Testis (tissue), 2 donors: ENCODE results near the gene AFAP1L2.
"Not testable (repeated sequence)": the region's sequence is repeated elsewhere in the genome, so short reads cannot be mapped to it uniquely, and the experiment has no call there.

Source experiments
- CTCF ChIP-seq, 3 experiments: fragments of 450-650 bp in 2 of 3; fragments of 200-600 bp in 1 of 3; sonication (generic) in 1 of 3; IDR thresholded peaks; one replicate each; pipeline ENCODE4 v1.5.1; 2016 to 2019; ENCODE audit warnings: antibody characterized with exemption in 3 of 3, mild to moderate bottlenecking in 2 of 3, moderate library complexity in 1 of 3
- POLR2A ChIP-seq: fragments of 450-650 bp; IDR thresholded peaks from one replicate; pipeline ENCODE4 v1.6.1; 2017; ENCODE audit warnings: antibody characterized with exemption, mild to moderate bottlenecking, moderate library complexity

GRCh38 chr10:114349071-114349470 is 55.2 kb downstream of the AFAP1L2 start:
- TF ChIP-seq POLR2A; CTCF (IDR thresholded peaks at IDR 0.05): not testable (repeated sequence)
